Measurements from ENCODE around the gene NDUFA6.
"Not testable (repeated sequence)": the region's sequence is repeated elsewhere in the genome, so short reads cannot be mapped to it uniquely, and the experiment has no call there.

- not testable (repeated sequence) for TF ChIP-seq CTCF (CRISPR knock-in tag; IDR thresholded peaks at IDR 0.05); ZNF546 (CRISPR knock-in tag; conservative IDR thresholded peaks at IDR 0.05); GABPB1 (CRISPR knock-in tag; IDR thresholded peaks at IDR 0.05); ZNF749 (CRISPR knock-in tag; IDR thresholded peaks at IDR 0.05; ENCODE audit: borderline replicate concordance); ZNF224 (CRISPR knock-in tag; IDR thresholded peaks at IDR 0.05); ZNF850 (CRISPR knock-in tag; conservative IDR thresholded peaks at IDR 0.05); ETV6 (CRISPR knock-in tag; conservative IDR thresholded peaks at IDR 0.05)
Observed at GRCh38 chr22:42128776-42129694, 38.5 kb upstream of the NDUFA6 start.

All from HepG2 (cell line).